HCT116 (cell line): Measurements from ENCODE around the gene NAPB. TPM values are rescaled to one million over a fixed set of nuclear protein-coding genes. Genes with fewer than 3 reads are reported as not detected.

ENCODE experiments used
- ATAC-seq: fragments of 200-7000 bp; cut with Tn5 transposase; 2 replicates; pipeline ENCODE4 v1.9.1; 2020; ENCODE audit warnings: mild to moderate bottlenecking, moderate library complexity
- BruUV-seq: library from RNA; stranded (reverse); fragments of 400-500 nt; replicated peaks from 2 replicates; lab custom pipeline; 2021; lab: Mats Ljungman, UMichigan
- CTCF ChIA-PET: fragments of 300-600 bp; sonication (Branson Sonifier 250); formaldehyde crosslinking; loops from one replicate; lab custom pipeline; 2021; ENCODE audit warnings: antibody characterized with exemption; lab: Charles Lee
- POLR2A ChIA-PET: fragments of 300-600, 350-600 bp; sonication (Branson Sonifier 250); formaldehyde crosslinking; loops from one replicate; lab custom pipeline; 2021; ENCODE audit warnings: antibody characterized with exemption; lab: Charles Lee
- RAD21 ChIA-PET, 2 experiments: fragments of 300-600 bp; sonication (Branson Sonifier 250); formaldehyde crosslinking; loops; one replicate each; lab custom pipeline; 2023; ENCODE audit warnings: low total read pairs in 2 of 2; ENCODE audit not compliant: uncharacterized antibody in 2 of 2, unreplicated experiment in 2 of 2, low non-redundant PET in 1 of 2; lab: Charles Lee
- DNase-seq: peaks from one replicate; pipeline ENCODE4 v3.0.0-alpha.2; 2010; ENCODE audit warnings: low read depth, low spot score
- H2AFZ ChIP-seq: fragments of 200-600 bp; shearing (Covaris generic), sonication (generic); 2 replicates; pipeline ENCODE4 v1.6.1; 2017; ENCODE audit warnings: low read depth, mixed run types, mixed read lengths, antibody characterized with exemption, low read length; ENCODE audit not compliant: poor library complexity, severe bottlenecking
- H3K27ac ChIP-seq: 2 replicates; pipeline ENCODE4 v1.5.1; 2012; ENCODE audit warnings: low read depth, low read length
- H3K27me3 ChIP-seq: fragments of 200-600 bp; sonication (generic); 2 replicates; pipeline ENCODE4 v1.6.1; 2016; ENCODE audit warnings: mixed run types, low read length, mixed read lengths; ENCODE audit not compliant: insufficient read depth
- H3K36me3 ChIP-seq, 2 experiments: fragments of 200-500 bp in 1 of 2; fragments of 200-600 bp in 1 of 2; sonication (Bioruptor generic) in 1 of 2; sonication (generic) in 1 of 2; 2 replicates each; pipeline versions ENCODE4 v1.5.1 to v1.6.1; 2014 to 2016; ENCODE audit warnings: low read length in 2 of 2, inconsistent platforms in 1 of 2, mixed read lengths in 1 of 2, mixed run types in 1 of 2; ENCODE audit not compliant: insufficient read depth in 2 of 2, control insufficient read depth in 1 of 2
- H3K4me1 ChIP-seq, 2 experiments: fragments of 200-600 bp in 1 of 2; sonication (generic) in 1 of 2; 2 replicates each; pipeline versions ENCODE4 v1.5.1 to v1.6.1; 2012 to 2017; ENCODE audit warnings: low read length in 2 of 2, inconsistent platforms in 1 of 2, mild to moderate bottlenecking in 1 of 2, mixed read lengths in 1 of 2, mixed run types in 1 of 2, moderate library complexity in 1 of 2; ENCODE audit not compliant: insufficient read depth in 2 of 2, control insufficient read depth in 1 of 2
- H3K4me2 ChIP-seq: fragments of 200-600 bp; sonication (generic); 2 replicates; pipeline ENCODE4 v1.6.1; 2017; ENCODE audit warnings: mixed run types, low read length, mixed read lengths
- H3K4me3 ChIP-seq, 2 experiments: fragments of 200-600 bp in 1 of 2; sonication (generic) in 1 of 2; replicated peaks in 1 of 2; 2 replicates each; pipeline ENCODE4 v1.5.1; 2011 to 2016; ENCODE audit warnings: low read length in 2 of 2, control low read depth in 1 of 2, low read depth in 1 of 2, mild to moderate bottlenecking in 1 of 2, mixed read lengths in 1 of 2, mixed run types in 1 of 2
- H3K79me2 ChIP-seq: fragments of 200-600 bp; sonication (generic); 2 replicates; pipeline ENCODE4 v1.6.1; 2017; ENCODE audit warnings: mild to moderate bottlenecking, mixed run types, low read length, moderate library complexity, mixed read lengths; ENCODE audit not compliant: insufficient read depth
- H3K9ac ChIP-seq: fragments of 200-600 bp; sonication (generic); 2 replicates; pipeline ENCODE4 v1.6.1; 2016; ENCODE audit warnings: low read length, mixed read lengths
- H3K9me2 ChIP-seq: fragments of 200-600 bp; sonication (generic), shearing (Covaris generic); 2 replicates; pipeline ENCODE4 v1.6.1; 2017; ENCODE audit warnings: mixed run types, mild to moderate bottlenecking, moderate library complexity; ENCODE audit not compliant: insufficient read depth
- H3K9me3 ChIP-seq, 2 experiments: fragments of 200-500 bp in 1 of 2; fragments of 200-600 bp in 1 of 2; sonication (Bioruptor generic) in 1 of 2; sonication (generic) in 1 of 2; 2 replicates each; pipeline ENCODE4 v1.6.1; 2014 to 2017; ENCODE audit warnings: low read length in 2 of 2, mixed read lengths in 2 of 2, inconsistent platforms in 1 of 2, low read depth in 1 of 2, mild to moderate bottlenecking in 1 of 2, mixed run types in 1 of 2, moderate library complexity in 1 of 2; ENCODE audit not compliant: control insufficient read depth in 1 of 2, insufficient read depth in 1 of 2
- H4K20me1 ChIP-seq: fragments of 200-600 bp; sonication (generic), shearing (Covaris generic); 2 replicates; pipeline ENCODE4 v1.6.1; 2017; ENCODE audit warnings: mixed run types, mild to moderate bottlenecking, moderate library complexity; ENCODE audit not compliant: insufficient read depth
- CBX3 ChIP-seq: IDR thresholded peaks from 2 replicates; pipeline ENCODE4 v1.6.1; 2012; ENCODE audit warnings: low read depth
- CEBPB ChIP-seq: IDR thresholded peaks from 2 replicates; pipeline ENCODE4 v1.6.1; 2012; ENCODE audit warnings: low read depth
- EGR1 ChIP-seq: IDR thresholded peaks from 2 replicates; pipeline ENCODE4 v1.6.1; 2012; ENCODE audit warnings: low read depth
- ELF1 ChIP-seq: IDR thresholded peaks from 2 replicates; pipeline ENCODE4 v1.6.1; 2012; ENCODE audit warnings: low read depth, borderline replicate concordance
- EZH2 ChIP-seq: fragments of 200-600 bp; sonication (generic); IDR thresholded peaks from 2 replicates; pipeline ENCODE4 v1.6.1; 2017; ENCODE audit warnings: antibody characterized with exemption, mixed run types
- EZH2phosphoT487 ChIP-seq: fragments of 200-600 bp; IDR thresholded peaks from 2 replicates; pipeline ENCODE4 v1.6.1; 2018; ENCODE audit warnings: antibody characterized with exemption, borderline replicate concordance
- FOSL1 ChIP-seq: IDR thresholded peaks from 2 replicates; pipeline ENCODE4 v1.6.1; 2012; ENCODE audit warnings: low read depth
- JUND ChIP-seq: IDR thresholded peaks from 2 replicates; pipeline ENCODE4 v1.6.1; 2012
- POLR2AphosphoS5 ChIP-seq: IDR thresholded peaks from 2 replicates; pipeline ENCODE4 v1.6.1; 2011; ENCODE audit warnings: mild to moderate bottlenecking, low read depth, low read length, moderate library complexity
- RAD21 ChIP-seq: IDR thresholded peaks from 2 replicates; pipeline ENCODE4 v1.6.1; 2012; ENCODE audit warnings: low read depth, mild to moderate bottlenecking
- SP1 ChIP-seq: IDR thresholded peaks from 2 replicates; pipeline ENCODE4 v1.6.1; 2012; ENCODE audit warnings: low read depth
- SRF ChIP-seq: IDR thresholded peaks from 2 replicates; pipeline ENCODE4 v1.6.1; 2012; ENCODE audit warnings: low read depth
- TCF7L2 ChIP-seq: IDR thresholded peaks from 2 replicates; pipeline ENCODE4 v1.7.0; 2011; ENCODE audit warnings: borderline replicate concordance, inconsistent platforms; ENCODE audit not compliant: insufficient read depth, insufficient read length; ENCODE audit errors: extremely low read depth
- intact Hi-C: fragments of 100-400 bp; cut with micrococcal nuclease; formaldehyde crosslinking; loops from 2 replicates; pipeline ENCODE4 v1.10.0; 2022
- total RNA-seq: library from RNA; stranded (reverse); gene quantifications from one replicate; pipeline ENCODE4 v1.2.1, GENCODE V29; 2021; ENCODE audit not compliant: unreplicated experiment
- TF ChIP-seq, protein P1 (sequence below): IDR thresholded peaks from 2 replicates; pipeline ENCODE4 v1.6.1; 2011; ENCODE audit warnings: mild to moderate bottlenecking, low read length, moderate library complexity; ENCODE audit not compliant: insufficient replicate concordance; ENCODE audit errors: extremely low read depth
- TF ChIP-seq, protein P2 (sequence below): IDR thresholded peaks from 2 replicates; pipeline ENCODE4 v1.6.1; 2012
- TF ChIP-seq, protein P3 (sequence below), 3 experiments: fragments of 200-600 bp in 1 of 3; sonication (generic) in 1 of 3; IDR thresholded peaks in 2 of 3; conservative IDR thresholded peaks in 1 of 3; 2 replicates each; pipeline ENCODE4 v1.5.1; 2012 to 2017; ENCODE audit warnings: low read depth in 2 of 3, low read length in 2 of 3, antibody characterized with exemption in 1 of 3, borderline replicate concordance in 1 of 3, control low read depth in 1 of 3, mild to moderate bottlenecking in 1 of 3, mixed read lengths in 1 of 3, mixed run types in 1 of 3, moderate library complexity in 1 of 3; ENCODE audit not compliant: insufficient read depth in 1 of 3
- TF ChIP-seq, protein P4 (sequence below): IDR thresholded peaks from 2 replicates; pipeline ENCODE4 v1.6.1; 2012

The NAPB gene
- total RNA-seq, 1 experiment from 2014 or later: 7.9 TPM

DNA sequence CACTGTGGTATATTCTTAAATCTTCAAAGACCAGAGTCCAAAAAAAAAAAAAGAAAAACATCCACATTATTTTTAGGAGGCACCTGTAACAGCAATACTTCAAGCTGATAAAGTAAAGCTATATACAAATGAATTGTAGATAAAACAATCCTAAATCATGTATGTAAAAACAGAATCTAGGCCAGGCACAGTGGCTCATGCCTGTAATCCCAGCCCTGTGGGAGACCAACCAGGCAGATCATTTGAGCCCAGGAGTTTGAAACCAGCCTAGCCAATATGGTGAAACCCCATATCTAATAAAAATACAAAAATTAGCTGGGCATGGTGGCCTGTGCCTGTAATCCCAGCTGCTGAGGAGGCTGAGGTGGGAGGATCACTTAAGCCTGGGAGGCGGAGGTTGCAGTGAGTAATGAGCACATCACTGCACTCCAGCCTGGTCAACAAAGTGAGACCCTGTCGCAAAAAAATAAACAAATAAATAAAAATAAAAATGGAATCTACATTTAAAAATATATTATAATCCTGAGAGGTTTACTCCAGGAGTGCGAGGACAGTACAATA, 7.3 kb downstream of the NAPB start (continued):
- TF ChIP-seq, protein P1, sequence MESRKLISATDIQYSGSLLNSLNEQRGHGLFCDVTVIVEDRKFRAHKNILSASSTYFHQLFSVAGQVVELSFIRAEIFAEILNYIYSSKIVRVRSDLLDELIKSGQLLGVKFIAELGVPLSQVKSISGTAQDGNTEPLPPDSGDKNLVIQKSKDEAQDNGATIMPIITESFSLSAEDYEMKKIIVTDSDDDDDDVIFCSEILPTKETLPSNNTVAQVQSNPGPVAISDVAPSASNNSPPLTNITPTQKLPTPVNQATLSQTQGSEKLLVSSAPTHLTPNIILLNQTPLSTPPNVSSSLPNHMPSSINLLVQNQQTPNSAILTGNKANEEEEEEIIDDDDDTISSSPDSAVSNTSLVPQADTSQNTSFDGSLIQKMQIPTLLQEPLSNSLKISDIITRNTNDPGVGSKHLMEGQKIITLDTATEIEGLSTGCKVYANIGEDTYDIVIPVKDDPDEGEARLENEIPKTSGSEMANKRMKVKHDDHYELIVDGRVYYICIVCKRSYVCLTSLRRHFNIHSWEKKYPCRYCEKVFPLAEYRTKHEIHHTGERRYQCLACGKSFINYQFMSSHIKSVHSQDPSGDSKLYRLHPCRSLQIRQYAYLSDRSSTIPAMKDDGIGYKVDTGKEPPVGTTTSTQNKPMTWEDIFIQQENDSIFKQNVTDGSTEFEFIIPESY: no peak
- TF ChIP-seq EGR1: no peak
- TF ChIP-seq POLR2AphosphoS5: no peak

DNA sequence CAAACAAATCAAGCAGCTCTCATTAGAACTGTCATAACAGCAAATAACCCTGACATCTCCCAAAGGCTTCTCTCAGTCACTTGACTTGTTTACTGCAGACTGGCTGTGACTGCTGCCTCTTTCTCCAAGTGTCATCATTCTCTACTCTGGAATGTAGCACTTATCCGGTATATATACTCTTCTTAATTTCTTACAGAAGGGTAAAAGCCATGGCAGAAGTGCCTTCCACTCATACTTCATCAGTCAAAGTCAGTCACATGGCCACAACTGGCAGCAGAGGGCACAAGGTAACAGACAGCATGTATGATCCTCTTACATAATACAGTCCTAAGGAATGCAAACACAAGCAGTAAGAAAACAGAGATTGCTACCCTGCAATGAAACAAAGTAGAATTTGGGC, 9.3 kb downstream of the NAPB start:
- H4K20me1 ChIP-seq: peaks cover 5% of the 10 kb centered on the region; the same call in 1 of the 2 replicates
- H3K4me3 ChIP-seq: no peak overlapping the region
- RAD21 ChIA-PET: no interaction called here
- CTCF ChIA-PET: no interaction called here
- BruUV-seq: no TSS peak
- H3K27ac ChIP-seq: no peak overlapping the region
- TF ChIP-seq, protein P2, sequence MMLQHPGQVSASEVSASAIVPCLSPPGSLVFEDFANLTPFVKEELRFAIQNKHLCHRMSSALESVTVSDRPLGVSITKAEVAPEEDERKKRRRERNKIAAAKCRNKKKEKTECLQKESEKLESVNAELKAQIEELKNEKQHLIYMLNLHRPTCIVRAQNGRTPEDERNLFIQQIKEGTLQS: no peak
- TF ChIP-seq, protein P3, sequence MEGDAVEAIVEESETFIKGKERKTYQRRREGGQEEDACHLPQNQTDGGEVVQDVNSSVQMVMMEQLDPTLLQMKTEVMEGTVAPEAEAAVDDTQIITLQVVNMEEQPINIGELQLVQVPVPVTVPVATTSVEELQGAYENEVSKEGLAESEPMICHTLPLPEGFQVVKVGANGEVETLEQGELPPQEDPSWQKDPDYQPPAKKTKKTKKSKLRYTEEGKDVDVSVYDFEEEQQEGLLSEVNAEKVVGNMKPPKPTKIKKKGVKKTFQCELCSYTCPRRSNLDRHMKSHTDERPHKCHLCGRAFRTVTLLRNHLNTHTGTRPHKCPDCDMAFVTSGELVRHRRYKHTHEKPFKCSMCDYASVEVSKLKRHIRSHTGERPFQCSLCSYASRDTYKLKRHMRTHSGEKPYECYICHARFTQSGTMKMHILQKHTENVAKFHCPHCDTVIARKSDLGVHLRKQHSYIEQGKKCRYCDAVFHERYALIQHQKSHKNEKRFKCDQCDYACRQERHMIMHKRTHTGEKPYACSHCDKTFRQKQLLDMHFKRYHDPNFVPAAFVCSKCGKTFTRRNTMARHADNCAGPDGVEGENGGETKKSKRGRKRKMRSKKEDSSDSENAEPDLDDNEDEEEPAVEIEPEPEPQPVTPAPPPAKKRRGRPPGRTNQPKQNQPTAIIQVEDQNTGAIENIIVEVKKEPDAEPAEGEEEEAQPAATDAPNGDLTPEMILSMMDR (IDR thresholded peaks at IDR 0.05 in 2 of 3, conservative IDR thresholded peaks at IDR 0.05 in 1 of 3; ENCODE audit: borderline replicate concordance in 1 of 3, insufficient read depth in 1 of 3, low read depth in 2 of 3, low read length in 2 of 3): no peak
- TF ChIP-seq POLR2AphosphoS5 (no peak), EZH2phosphoT487 (no peak), FOSL1 (no peak), CBX3 (no peak), SRF (no peak), ELF1 (no peak), JUND (no peak), SP1 (no peak), EZH2 (no peak), RAD21 (no peak), CEBPB (no peak), TCF7L2 (no peak)
- TF ChIP-seq, protein P4, sequence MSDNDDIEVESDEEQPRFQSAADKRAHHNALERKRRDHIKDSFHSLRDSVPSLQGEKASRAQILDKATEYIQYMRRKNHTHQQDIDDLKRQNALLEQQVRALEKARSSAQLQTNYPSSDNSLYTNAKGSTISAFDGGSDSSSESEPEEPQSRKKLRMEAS: no peak
- TF ChIP-seq, protein P1: no peak
- H3K79me2 ChIP-seq: peaks cover 97% of the 10 kb centered on the region
- DNase-seq (no peak), ATAC-seq (no peak; the same call in 1 of the 2 replicates)
- no peaks in the 10 kb centered on the region for H3K4me1 ChIP-seq
- H3K9ac ChIP-seq: no peak overlapping the region
- intact Hi-C loops: loop anchor here (10.0 kb wide), 1 partner anchor 47 kb away; the partner anchor contains the start of gene GZF1
- no peaks in the 10 kb centered on the region; a peak in 1 of 4 replicates for H3K36me3 ChIP-seq
- no peaks in the 10 kb centered on the region for H3K9me2 ChIP-seq
- H3K9me3 ChIP-seq: no peaks in the 10 kb centered on the region
- H3K4me2 ChIP-seq: no peak overlapping the region
- H2AFZ ChIP-seq: no peak overlapping the region
- POLR2A ChIA-PET: no interaction called here
- H3K27me3 ChIP-seq: no peaks in the 10 kb centered on the region
